Body of pancreas (tissue), 4 donors: Measurements from ENCODE around the gene AATF.

Experiments used
- POLR2A ChIP-seq, 3 donors: fragments of 450-650 bp; IDR thresholded peaks; one replicate each; pipeline ENCODE4 v1.6.1; 2016; ENCODE audit warnings: antibody characterized with exemption in 3 of 3, mild to moderate bottlenecking in 2 of 3
- TF ChIP-seq, protein P1 (sequence below), 7 experiments: fragments of 450-650 bp in 4 of 7; fragments of 200-600 bp in 3 of 7; sonication (generic) in 3 of 7; IDR thresholded peaks; one replicate each; pipeline ENCODE4 v1.5.1; 2016 to 2019; ENCODE audit warnings: antibody characterized with exemption in 7 of 7

- no peak for TF ChIP-seq POLR2A (IDR thresholded peaks at IDR 0.05)
- TF ChIP-seq, protein P1, sequence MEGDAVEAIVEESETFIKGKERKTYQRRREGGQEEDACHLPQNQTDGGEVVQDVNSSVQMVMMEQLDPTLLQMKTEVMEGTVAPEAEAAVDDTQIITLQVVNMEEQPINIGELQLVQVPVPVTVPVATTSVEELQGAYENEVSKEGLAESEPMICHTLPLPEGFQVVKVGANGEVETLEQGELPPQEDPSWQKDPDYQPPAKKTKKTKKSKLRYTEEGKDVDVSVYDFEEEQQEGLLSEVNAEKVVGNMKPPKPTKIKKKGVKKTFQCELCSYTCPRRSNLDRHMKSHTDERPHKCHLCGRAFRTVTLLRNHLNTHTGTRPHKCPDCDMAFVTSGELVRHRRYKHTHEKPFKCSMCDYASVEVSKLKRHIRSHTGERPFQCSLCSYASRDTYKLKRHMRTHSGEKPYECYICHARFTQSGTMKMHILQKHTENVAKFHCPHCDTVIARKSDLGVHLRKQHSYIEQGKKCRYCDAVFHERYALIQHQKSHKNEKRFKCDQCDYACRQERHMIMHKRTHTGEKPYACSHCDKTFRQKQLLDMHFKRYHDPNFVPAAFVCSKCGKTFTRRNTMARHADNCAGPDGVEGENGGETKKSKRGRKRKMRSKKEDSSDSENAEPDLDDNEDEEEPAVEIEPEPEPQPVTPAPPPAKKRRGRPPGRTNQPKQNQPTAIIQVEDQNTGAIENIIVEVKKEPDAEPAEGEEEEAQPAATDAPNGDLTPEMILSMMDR (IDR thresholded peaks at IDR 0.05) = no peak
These were observed 140.2 kb downstream of the AATF start for GRCh38 chr17:37088913-37089312.
